IgD-negative memory B cell (primary cell): ENCODE data around the gene LAMA5. TPM values are rescaled to one million over a fixed set of nuclear protein-coding genes. Genes with fewer than 3 reads are reported as not detected.

Experiments
- H3K27ac Mint-ChIP-seq, 3 donors: one replicate each; pipeline ENCODE4 v1.8.0; 2020 to 2022; ENCODE audit warnings: mild to moderate bottlenecking in 3 of 3, mixed read lengths in 3 of 3, moderate library complexity in 1 of 3
- H3K27me3 Mint-ChIP-seq: one replicate; pipeline ENCODE4 v1.8.0; 2021; ENCODE audit warnings: mixed read lengths
- H3K36me3 Mint-ChIP-seq: one replicate; pipeline ENCODE4 v1.8.0; 2020; ENCODE audit warnings: mild to moderate bottlenecking, mixed read lengths
- H3K4me1 Mint-ChIP-seq, 3 donors: one replicate each; pipeline ENCODE4 v1.8.0; 2020 to 2022; ENCODE audit warnings: mixed read lengths in 3 of 3, mild to moderate bottlenecking in 1 of 3
- H3K4me3 Mint-ChIP-seq, 4 donors: one replicate each; pipeline ENCODE4 v1.8.0; 2020 to 2022; ENCODE audit warnings: mild to moderate bottlenecking in 4 of 4, mixed read lengths in 4 of 4, moderate library complexity in 3 of 4
- H3K9me3 Mint-ChIP-seq, 3 donors: one replicate each; pipeline ENCODE4 v1.8.0; 2020 to 2021; ENCODE audit warnings: mixed read lengths in 3 of 3, mild to moderate bottlenecking in 1 of 3
- polyA plus RNA-seq: library from polyadenylated mRNA; unstranded; fragments of 300-500 nt; fragmentation: Illumina TruSeq; gene quantifications from one replicate; pipeline ENCODE4 v1.2.3, GENCODE V29; 2021

LAMA5 gene
- polyA plus RNA-seq, 1 donor from 2014 or later: 10.1 TPM

GRCh38 chr20:62282877-62283503 lies 84.1 kb downstream of the LAMA5 start:
- no peaks in the 10 kb centered on the region for H3K4me1 Mint-ChIP-seq
- H3K27me3 Mint-ChIP-seq: no peaks in the 10 kb centered on the region
- peaks cover 3% of the 10 kb centered on the region for H3K36me3 Mint-ChIP-seq
- H3K9me3 Mint-ChIP-seq: no peaks in the 10 kb centered on the region
- no peak overlapping the region for H3K4me3 Mint-ChIP-seq
- H3K27ac Mint-ChIP-seq: peak overlapping the region in 1 of 3 donors; percentile 27

GRCh38 chr20:62282103-62282502 lies 85.0 kb downstream of the LAMA5 start:
- H3K27me3 Mint-ChIP-seq: no peaks in the 10 kb centered on the region
- H3K36me3 Mint-ChIP-seq: peaks cover 5% of the 10 kb centered on the region
- H3K9me3 Mint-ChIP-seq: no peaks in the 10 kb centered on the region
- H3K4me3 Mint-ChIP-seq: no peak overlapping the region
- no peak overlapping the region for H3K27ac Mint-ChIP-seq
- H3K4me1 Mint-ChIP-seq: no peaks in the 10 kb centered on the region

- Mint-ChIP-seq H3K27ac (no peak overlapping the region), H3K9me3 (no peaks in the 10 kb centered on the region), H3K4me3 (no peak overlapping the region), H3K4me1 (no peaks in the 10 kb centered on the region), H3K27me3 (no peaks in the 10 kb centered on the region), H3K36me3 (peaks cover 5% of the 10 kb centered on the region)
These were observed 85.8 kb downstream of the LAMA5 start for GRCh38 chr20:62281161-62281933.

GRCh38 chr20:62280303-62280702 lies 86.8 kb downstream of the LAMA5 start:
- Mint-ChIP-seq H3K27ac (no peak overlapping the region), H3K27me3 (no peaks in the 10 kb centered on the region), H3K4me1 (peaks cover 3% of the 10 kb centered on the region in 3 donors), H3K4me3 (no peak overlapping the region), H3K9me3 (no peaks in the 10 kb centered on the region), H3K36me3 (peaks cover 5% of the 10 kb centered on the region)

- Mint-ChIP-seq H3K4me3 (no peak overlapping the region), H3K4me1 (peaks cover 17 to 20% (median 18%) of the 10 kb centered on the region in 3 donors), H3K9me3 (no peaks in the 10 kb centered on the region), H3K27me3 (no peaks in the 10 kb centered on the region), H3K27ac (no peak overlapping the region), H3K36me3 (peaks cover 11% of the 10 kb centered on the region)
These were observed 89.9 kb downstream of the LAMA5 start for GRCh38 chr20:62277253-62277652.

GRCh38 chr20:62276439-62276838 lies 90.7 kb downstream of the LAMA5 start:
- Mint-ChIP-seq H3K36me3 (peaks cover 11% of the 10 kb centered on the region), H3K27me3 (no peaks in the 10 kb centered on the region), H3K4me3 (no peak overlapping the region), H3K27ac (no peak overlapping the region), H3K9me3 (no peaks in the 10 kb centered on the region), H3K4me1 (peaks cover 17 to 20% (median 18%) of the 10 kb centered on the region in 3 donors)

- H3K36me3 Mint-ChIP-seq: peaks cover 11% of the 10 kb centered on the region
- H3K4me3 Mint-ChIP-seq: peak overlapping the region in 1 of 4 donors; percentile 65
- H3K27me3 Mint-ChIP-seq: no peaks in the 10 kb centered on the region
- H3K27ac Mint-ChIP-seq: peak overlapping the region in 1 of 3 donors; percentile 78
- H3K4me1 Mint-ChIP-seq: peaks cover 17 to 20% (median 18%) of the 10 kb centered on the region in 3 donors
- H3K9me3 Mint-ChIP-seq: no peaks in the 10 kb centered on the region
These were observed 91.9 kb downstream of the LAMA5 start for GRCh38 chr20:62275219-62275618.

- H3K9me3 Mint-ChIP-seq: no peaks in the 10 kb centered on the region
- H3K27ac Mint-ChIP-seq: peak overlapping the region in 2 of 3 donors; percentile 23 to 71
- peak overlapping the region in 1 of 4 donors; percentile 75 for H3K4me3 Mint-ChIP-seq
- no peaks in the 10 kb centered on the region for H3K27me3 Mint-ChIP-seq
- H3K4me1 Mint-ChIP-seq: peaks cover 17 to 20% (median 18%) of the 10 kb centered on the region in 3 donors
- peaks cover 11% of the 10 kb centered on the region for H3K36me3 Mint-ChIP-seq
These were observed 92.7 kb downstream of the LAMA5 start for GRCh38 chr20:62274332-62274950.

GRCh38 chr20:62273416-62273815 lies 93.7 kb downstream of the LAMA5 start:
- no peaks in the 10 kb centered on the region for H3K27me3 Mint-ChIP-seq
- H3K36me3 Mint-ChIP-seq: peaks cover 8% of the 10 kb centered on the region
- H3K4me3 Mint-ChIP-seq: no peak overlapping the region
- H3K4me1 Mint-ChIP-seq: peaks cover 17 to 20% (median 18%) of the 10 kb centered on the region in 3 donors
- no peaks in the 10 kb centered on the region for H3K9me3 Mint-ChIP-seq
- no peak overlapping the region for H3K27ac Mint-ChIP-seq

GRCh38 chr20:62272200-62272599 lies 94.9 kb downstream of the LAMA5 start:
- no peaks in the 10 kb centered on the region for H3K9me3 Mint-ChIP-seq
- H3K4me1 Mint-ChIP-seq: peaks cover 17 to 20% (median 18%) of the 10 kb centered on the region in 3 donors
- no peaks in the 10 kb centered on the region for H3K27me3 Mint-ChIP-seq
- peaks cover 6% of the 10 kb centered on the region for H3K36me3 Mint-ChIP-seq
- H3K4me3 Mint-ChIP-seq: no peak overlapping the region
- H3K27ac Mint-ChIP-seq: peak overlapping the region in 1 of 3 donors; percentile 31

GRCh38 chr20:62269871-62270270 lies 97.2 kb downstream of the LAMA5 start:
- no peak overlapping the region for H3K4me3 Mint-ChIP-seq
- no peak overlapping the region for H3K27ac Mint-ChIP-seq
- H3K27me3 Mint-ChIP-seq: no peaks in the 10 kb centered on the region
- H3K4me1 Mint-ChIP-seq: peaks cover 10 to 13% (median 10%) of the 10 kb centered on the region in 3 donors
- peaks cover 10% of the 10 kb centered on the region for H3K36me3 Mint-ChIP-seq
- H3K9me3 Mint-ChIP-seq: no peaks in the 10 kb centered on the region

- Mint-ChIP-seq H3K36me3 (peaks cover 11% of the 10 kb centered on the region), H3K27me3 (no peaks in the 10 kb centered on the region), H3K4me1 (peaks cover 5 to 8% (median 5%) of the 10 kb centered on the region in 3 donors), H3K9me3 (no peaks in the 10 kb centered on the region), H3K27ac (no peak overlapping the region), H3K4me3 (no peak overlapping the region)
These were observed 97.7 kb downstream of the LAMA5 start for GRCh38 chr20:62269378-62269777.

GRCh38 chr20:62268228-62268900 lies 98.7 kb downstream of the LAMA5 start:
- H3K27me3 Mint-ChIP-seq: no peaks in the 10 kb centered on the region
- peaks cover 10% of the 10 kb centered on the region for H3K36me3 Mint-ChIP-seq
- no peak overlapping the region for H3K27ac Mint-ChIP-seq
- H3K4me3 Mint-ChIP-seq: no peak overlapping the region
- H3K9me3 Mint-ChIP-seq: no peaks in the 10 kb centered on the region
- H3K4me1 Mint-ChIP-seq: peaks cover 0 to under 1% (median 0%) of the 10 kb centered on the region in 3 donors

- no peak overlapping the region for H3K27ac Mint-ChIP-seq
- no peaks in the 10 kb centered on the region for H3K27me3 Mint-ChIP-seq
- H3K9me3 Mint-ChIP-seq: no peaks in the 10 kb centered on the region
- no peaks in the 10 kb centered on the region for H3K4me1 Mint-ChIP-seq
- H3K36me3 Mint-ChIP-seq: peaks cover 10% of the 10 kb centered on the region
- no peak overlapping the region for H3K4me3 Mint-ChIP-seq
These were observed 99.6 kb downstream of the LAMA5 start for GRCh38 chr20:62267543-62267942.

- Mint-ChIP-seq H3K36me3 (peaks cover 8% of the 10 kb centered on the region), H3K27me3 (no peaks in the 10 kb centered on the region), H3K4me1 (no peaks in the 10 kb centered on the region), H3K27ac (no peak overlapping the region), H3K9me3 (no peaks in the 10 kb centered on the region), H3K4me3 (no peak overlapping the region)
These were observed 100.3 kb downstream of the LAMA5 start for GRCh38 chr20:62266851-62267250.
